ENCODE measurements around the gene EDN2.

EDN2 gene

DNA sequence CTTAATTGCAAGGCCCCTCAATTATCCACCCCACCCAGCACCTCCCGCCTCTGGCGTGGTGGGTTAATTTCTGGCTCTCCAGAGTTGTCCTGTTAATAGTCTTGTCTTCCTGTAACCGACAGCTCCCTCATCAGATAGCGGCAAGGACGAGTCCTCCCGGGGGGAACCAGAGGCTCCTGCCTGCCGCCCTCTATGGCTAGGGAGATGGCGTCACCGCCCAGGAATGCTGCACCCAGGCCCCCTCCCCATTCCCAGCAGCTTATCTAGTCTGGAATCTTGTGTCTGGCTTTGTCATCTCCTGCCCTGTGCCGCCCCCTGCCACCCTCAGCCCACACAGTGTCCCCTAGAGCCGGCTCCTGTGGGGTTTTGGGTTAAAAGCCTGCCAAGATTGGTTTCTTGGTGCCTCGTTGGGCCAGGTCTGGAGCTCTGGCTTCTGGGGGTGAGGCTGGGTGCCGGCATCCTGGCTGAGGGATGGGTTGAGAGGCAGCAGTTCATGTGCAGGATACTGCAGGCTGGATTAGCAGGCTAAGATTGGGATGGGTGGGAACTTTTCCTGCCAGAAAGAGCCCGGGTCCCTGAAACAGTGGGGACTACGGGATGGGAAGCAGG lies 48.8 kb downstream of the EDN2 start:
- DNase-seq = no peak

DNA sequence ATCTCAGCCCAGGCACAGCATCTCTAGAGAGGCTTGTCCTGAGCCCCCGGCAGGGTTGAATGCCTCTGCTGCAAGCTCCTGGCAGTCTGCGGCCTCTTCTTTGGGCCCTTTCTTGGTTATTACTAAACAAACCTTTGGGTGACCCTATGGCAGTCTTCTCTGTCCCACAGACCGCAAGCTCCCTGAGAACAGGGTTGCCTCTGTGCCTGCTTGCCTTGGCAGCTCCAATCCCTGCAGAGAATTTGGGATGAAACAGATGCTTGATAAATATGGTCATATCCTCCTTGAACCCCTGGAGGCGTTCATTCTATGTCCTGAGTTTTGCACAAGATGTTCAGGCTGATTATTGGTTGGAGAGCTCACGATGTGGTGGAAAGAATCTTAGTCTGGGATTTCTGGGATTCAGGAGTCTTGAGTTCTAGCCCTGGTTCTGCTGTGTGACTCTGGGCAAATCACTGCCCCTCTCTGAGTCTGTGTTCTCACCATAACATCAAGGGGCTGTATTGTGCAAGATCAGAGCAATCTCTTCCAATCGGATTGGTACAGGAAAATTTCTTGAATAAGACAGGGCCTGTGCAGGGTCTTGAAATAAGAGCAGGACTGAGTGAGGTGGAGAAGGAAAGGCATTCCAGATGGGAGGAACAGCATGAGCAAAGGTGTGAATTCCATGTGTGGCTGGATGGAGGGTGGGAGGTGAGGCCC lies 49.6 kb downstream of the EDN2 start:
- no peak for DNase-seq

DNA sequence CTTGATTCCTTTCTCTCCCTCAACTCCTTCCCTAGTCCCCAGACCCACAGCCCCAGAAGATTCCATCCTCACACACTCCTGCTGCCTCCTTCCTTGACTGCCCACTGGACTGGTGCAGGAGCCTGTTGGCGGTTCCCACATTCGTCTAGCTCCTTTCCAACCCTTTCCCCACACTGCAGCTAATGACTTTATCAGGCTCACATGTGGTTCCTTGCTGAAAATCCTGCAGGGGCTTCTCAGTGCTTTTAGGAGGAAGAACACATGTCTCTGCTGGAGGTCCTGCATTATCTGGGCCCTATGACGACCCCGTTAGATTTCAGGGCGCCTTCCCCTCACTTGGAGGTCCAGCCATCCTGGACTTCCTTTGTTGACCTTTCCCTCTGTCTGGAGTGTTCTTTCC lies 50.2 kb downstream of the EDN2 start:
- DNase-seq = no peak

DNA sequence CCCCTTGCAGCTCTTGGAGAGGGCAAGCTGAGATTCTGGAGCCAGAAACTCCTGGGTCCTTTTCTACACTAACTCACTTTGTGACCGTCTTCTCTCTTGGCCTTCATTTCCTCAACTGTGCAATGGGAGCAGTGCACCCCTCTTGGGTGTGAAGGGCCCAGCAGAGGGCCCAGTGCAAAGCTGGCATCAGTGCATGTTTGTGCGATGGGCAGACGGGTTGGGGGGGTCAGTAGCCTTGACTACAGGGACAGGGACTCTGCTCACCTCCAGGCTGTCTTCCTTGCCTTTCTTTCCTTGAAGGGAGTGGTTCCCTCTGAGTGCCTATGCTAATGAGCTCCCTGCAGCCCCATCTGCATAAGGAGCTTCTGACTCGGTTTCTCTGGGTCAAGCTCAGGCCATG lies 51.0 kb downstream of the EDN2 start:
- DNase-seq = no peak

DNA sequence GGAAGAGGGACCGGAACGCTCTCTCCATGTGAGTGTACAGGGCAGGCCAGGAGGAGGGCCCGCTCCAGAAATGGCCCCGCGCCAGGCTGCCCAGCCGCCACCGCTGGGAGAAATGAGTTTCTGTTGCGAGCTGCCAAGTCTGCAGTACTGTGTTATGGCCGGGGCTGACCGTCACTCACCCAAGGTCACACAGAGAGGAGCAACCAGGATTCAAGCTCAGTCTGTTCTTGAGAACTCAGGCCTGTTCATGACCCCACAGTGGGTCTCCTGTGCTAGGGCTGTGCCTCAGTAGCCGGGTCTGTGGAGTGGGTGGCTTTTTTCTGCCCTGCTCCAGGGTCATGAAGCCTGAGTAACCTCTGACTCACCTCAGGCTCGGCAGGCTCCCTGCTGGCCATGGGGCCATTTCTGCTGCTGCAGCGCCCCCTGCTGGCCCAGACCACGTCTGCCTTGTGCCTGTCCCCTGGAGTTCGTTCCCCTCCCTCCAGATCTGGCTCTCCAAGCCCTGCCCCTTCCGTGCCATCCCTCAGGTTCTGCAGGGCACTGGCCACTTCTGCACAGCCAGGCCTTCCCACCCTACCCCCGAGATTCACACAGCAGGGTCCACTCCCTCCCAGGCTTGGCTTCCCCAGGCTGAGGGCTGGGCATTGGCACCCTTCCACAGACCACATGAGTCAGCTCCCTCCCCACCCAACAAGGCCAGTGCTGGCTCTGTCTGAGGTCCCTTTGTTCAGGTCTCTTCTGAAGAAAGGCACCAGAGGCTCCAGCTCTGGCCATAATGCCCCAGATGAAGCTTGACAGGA lies 51.8 kb downstream of the EDN2 start:
- peak; percentile 45 for DNase-seq

DNA sequence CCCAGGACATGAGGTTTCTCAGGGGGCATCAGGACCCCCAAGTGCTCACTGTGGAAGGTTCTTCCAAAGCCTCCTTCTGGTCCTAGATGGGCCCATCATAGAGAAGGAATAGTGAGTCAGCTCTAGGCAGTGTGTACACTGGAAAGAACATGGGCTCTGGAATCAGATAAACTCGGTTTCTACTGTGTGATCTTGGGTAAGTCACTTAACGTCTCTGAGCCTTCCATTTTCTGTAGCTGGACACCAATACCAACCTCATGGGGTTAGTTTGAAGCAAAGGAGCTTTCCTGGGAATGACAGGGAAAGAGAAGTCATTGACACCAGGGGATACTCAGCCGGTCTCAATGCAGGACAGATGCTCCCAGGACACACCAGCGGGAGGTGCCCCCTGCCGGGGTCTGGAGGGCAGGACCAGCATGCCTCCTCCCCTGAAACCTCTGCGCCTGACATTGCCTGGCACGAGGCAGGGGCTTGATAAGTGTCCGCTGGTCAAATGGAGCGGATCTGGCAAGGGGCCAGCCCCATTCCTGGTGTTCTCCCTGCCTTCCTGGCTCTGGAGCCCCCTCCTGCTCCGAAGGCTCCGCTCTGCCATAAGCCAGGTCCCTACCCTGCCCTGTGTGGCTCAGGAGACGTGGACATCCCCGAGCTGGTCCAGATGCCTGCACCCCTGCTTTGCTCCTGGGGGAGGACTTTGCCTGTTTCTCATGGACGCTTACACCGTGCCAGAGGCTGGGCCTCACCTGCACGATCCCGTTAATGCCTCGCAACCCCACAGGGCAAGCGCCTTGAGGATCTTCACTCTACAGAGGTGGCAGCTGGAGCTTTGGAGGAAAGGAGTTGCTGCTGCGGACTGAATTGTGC lies 52.8 kb downstream of the EDN2 start:
- DNase-seq = no peak

DNA sequence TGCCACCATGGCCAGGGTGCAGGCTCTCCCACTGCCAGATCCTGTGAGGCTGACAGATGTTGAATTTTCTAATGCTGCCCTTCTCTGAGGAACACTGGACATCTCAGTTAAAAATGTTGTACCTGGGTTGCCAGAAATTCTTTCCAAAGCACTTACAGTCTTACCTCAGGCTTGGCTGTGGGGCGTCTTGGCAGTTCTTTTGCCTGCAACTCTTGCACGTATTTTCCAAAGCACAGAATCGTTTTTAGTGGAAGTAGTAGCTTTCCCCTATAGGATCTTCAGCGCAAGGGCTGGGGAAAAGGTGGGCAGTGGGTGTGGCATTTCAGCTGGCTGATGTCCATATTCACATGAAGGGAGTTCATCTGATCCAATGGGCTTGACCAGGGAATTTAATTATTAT lies 53.9 kb downstream of the EDN2 start:
- no peak for DNase-seq

DNA sequence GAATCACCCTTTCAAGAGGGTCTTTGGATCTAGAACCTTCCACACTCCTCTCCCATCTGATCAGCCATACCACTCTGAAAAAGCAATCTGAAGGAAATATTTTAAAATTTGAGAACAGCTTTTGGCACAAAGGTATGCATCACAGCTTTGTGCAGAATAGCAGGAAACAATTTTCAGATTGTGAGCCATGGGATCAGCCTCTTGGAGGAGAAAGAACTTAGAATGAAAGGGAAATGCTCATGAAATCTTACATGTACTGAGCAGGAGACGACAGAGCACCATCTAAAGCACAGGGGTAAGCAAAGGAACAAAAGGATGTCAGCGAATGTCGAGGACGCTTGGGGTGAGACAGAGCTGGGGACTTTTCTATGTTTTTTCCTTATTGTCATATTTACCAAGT lies 54.4 kb downstream of the EDN2 start:
- DNase-seq = no peak

DNA sequence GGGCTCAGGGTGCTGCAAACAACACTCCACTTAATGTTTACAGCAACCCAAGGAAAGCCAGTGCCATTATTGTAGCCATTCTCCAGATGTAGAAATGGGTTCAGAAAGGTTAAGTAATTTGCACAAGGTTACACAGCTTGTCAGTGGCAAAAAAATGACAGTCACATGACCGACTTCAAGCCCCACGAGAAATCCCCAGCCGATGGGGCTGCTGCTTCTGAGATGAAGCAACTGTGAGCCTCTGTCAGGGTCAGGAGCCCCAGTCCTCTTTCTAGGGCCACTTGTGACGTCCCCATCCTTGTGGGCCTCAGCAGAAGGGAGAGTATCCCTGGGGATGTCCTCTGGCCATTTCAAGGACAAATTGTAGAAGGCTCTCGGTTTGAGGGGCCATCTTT lies 54.8 kb downstream of the EDN2 start:
- no peak for DNase-seq

Data from effector CD4-positive, alpha-beta T cell (primary cell).